ENCODE results near the gene IGF2BP2.
A peak's percentile ranks its signal among the peaks of the same experiment; 100 is the strongest.

The IGF2BP2 gene

DNA sequence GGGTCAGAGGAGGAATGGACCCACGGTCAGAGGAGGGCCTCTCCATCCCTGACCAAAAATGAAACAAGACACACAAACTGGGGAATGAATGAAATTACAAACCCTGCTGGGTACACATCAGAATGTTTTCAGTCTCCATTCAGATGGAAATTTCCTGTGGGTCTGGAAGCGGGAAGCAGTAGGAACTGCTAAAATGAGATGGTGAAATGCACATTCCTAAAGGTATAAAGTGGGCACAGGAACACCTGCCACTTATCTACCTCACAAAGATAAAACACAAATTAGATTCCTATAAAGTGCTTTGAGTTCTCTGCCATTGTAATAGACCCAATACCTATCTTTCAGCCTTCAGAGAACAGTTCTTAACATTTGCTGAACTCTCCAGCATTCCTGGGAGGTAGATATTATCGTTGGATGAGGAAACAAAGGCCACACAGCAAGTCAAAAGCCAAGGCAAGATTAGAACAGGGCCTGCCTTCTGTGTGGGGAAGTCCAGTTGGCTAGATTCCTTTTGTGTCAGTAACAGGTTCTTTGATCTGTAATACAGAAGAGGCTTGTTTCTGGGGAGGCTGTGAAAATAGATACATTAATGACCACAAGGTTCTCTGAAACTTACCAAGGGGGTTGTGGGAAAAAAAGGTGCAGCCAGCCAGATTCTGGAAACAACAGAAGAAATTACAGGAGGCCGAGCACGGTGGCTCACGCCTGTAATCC is 98.4 kb downstream of the IGF2BP2 start:
- H3K27me3 ChIP-seq (ENCODE audit: insufficient read depth, low read depth) = no peaks in the 10 kb centered on the region
- H4K20me1 ChIP-seq (ENCODE audit: insufficient read depth) = no peaks in the 10 kb centered on the region
- peak overlapping the region; percentile 4; the same call in 1 of the 2 replicates for H3K4me2 ChIP-seq
- H3K4me3 ChIP-seq (IDR thresholded peaks at IDR 0.05; ENCODE audit: insufficient read depth, low read depth, low read length) = no peak overlapping the region
- TF ChIP-seq, protein P1, sequence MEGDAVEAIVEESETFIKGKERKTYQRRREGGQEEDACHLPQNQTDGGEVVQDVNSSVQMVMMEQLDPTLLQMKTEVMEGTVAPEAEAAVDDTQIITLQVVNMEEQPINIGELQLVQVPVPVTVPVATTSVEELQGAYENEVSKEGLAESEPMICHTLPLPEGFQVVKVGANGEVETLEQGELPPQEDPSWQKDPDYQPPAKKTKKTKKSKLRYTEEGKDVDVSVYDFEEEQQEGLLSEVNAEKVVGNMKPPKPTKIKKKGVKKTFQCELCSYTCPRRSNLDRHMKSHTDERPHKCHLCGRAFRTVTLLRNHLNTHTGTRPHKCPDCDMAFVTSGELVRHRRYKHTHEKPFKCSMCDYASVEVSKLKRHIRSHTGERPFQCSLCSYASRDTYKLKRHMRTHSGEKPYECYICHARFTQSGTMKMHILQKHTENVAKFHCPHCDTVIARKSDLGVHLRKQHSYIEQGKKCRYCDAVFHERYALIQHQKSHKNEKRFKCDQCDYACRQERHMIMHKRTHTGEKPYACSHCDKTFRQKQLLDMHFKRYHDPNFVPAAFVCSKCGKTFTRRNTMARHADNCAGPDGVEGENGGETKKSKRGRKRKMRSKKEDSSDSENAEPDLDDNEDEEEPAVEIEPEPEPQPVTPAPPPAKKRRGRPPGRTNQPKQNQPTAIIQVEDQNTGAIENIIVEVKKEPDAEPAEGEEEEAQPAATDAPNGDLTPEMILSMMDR (conservative IDR thresholded peaks at IDR 0.05; ENCODE audit: low read depth, low read length) = no peak
- H3K36me3 ChIP-seq (ENCODE audit: insufficient read depth) = no peaks in the 10 kb centered on the region
- H3K27ac ChIP-seq = peak overlapping the region; percentile 2; the same call in 1 of the 2 replicates
- H3K79me2 ChIP-seq (ENCODE audit: insufficient read depth, low read depth) = no peaks in the 10 kb centered on the region
- H3K9ac ChIP-seq = no peak overlapping the region
- peaks cover 19% of the 10 kb centered on the region for H3K4me1 ChIP-seq (ENCODE audit: low read depth, poor library complexity, severe bottlenecking)
- no peak overlapping the region for H2AFZ ChIP-seq (ENCODE audit: low read depth)

DNA sequence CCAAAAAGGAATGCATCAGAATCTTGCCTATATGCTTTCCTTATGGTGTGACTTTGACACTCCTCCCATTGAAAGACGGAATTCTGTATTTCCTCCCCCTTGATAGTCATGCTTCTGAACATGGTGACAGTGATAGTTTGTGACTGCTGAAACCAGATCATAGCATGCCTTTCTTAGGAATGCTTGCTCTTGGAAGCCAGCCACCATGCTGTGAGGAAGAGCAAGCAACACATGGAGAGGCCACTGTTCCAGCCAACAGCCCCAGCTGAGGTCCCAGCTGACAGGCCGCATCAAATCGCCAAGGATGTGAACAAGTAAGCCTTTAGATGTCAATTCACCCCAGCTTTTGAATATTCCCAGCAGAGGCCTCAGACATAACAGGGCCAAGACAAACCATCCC is 100.1 kb downstream of the IGF2BP2 start:
- H3K79me2 ChIP-seq (ENCODE audit: insufficient read depth, low read depth) = no peaks in the 10 kb centered on the region
- H3K4me2 ChIP-seq = no peak overlapping the region
- no peak overlapping the region for H3K9ac ChIP-seq
- no peak overlapping the region for H3K27ac ChIP-seq
- no peak overlapping the region for H3K4me3 ChIP-seq (IDR thresholded peaks at IDR 0.05; ENCODE audit: insufficient read depth, low read depth, low read length)
- no peaks in the 10 kb centered on the region for H4K20me1 ChIP-seq (ENCODE audit: insufficient read depth)
- no peaks in the 10 kb centered on the region for H3K27me3 ChIP-seq (ENCODE audit: insufficient read depth, low read depth)
- TF ChIP-seq, protein P1 (conservative IDR thresholded peaks at IDR 0.05; ENCODE audit: low read depth, low read length) = no peak
- no peaks in the 10 kb centered on the region for H3K36me3 ChIP-seq (ENCODE audit: insufficient read depth)
- H2AFZ ChIP-seq (ENCODE audit: low read depth) = no peak overlapping the region
- H3K4me1 ChIP-seq (ENCODE audit: low read depth, poor library complexity, severe bottlenecking) = peaks cover 19% of the 10 kb centered on the region

DNA sequence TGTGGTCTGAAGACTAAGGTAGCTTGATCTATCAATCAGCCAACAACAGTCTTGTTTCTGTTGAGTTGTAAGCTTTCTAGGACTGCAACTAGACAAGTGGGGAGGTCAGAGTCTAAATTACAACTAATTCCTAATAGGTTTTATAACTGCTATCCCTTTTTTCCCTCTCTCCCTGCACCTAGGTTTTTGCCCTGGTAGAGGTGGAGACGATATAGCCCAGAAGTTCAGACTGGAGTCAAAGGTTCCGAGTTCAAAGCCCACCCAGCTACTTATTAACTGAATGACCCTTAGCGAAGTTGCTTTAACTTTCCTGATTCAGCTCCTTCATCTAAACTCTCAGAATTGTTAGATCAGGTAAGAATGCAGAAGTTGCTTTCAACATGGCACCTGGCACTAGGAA is 100.6 kb downstream of the IGF2BP2 start:
- no peaks in the 10 kb centered on the region for H3K79me2 ChIP-seq (ENCODE audit: insufficient read depth, low read depth)
- H3K4me3 ChIP-seq (IDR thresholded peaks at IDR 0.05; ENCODE audit: insufficient read depth, low read depth, low read length) = no peak overlapping the region
- no peak overlapping the region for H3K4me2 ChIP-seq
- H3K27ac ChIP-seq = no peak overlapping the region
- H3K9ac ChIP-seq = no peak overlapping the region
- TF ChIP-seq, protein P1 (conservative IDR thresholded peaks at IDR 0.05; ENCODE audit: low read depth, low read length) = no peak
- no peaks in the 10 kb centered on the region for H4K20me1 ChIP-seq (ENCODE audit: insufficient read depth)
- H3K36me3 ChIP-seq (ENCODE audit: insufficient read depth) = no peaks in the 10 kb centered on the region
- no peaks in the 10 kb centered on the region for H3K27me3 ChIP-seq (ENCODE audit: insufficient read depth, low read depth)
- H3K4me1 ChIP-seq (ENCODE audit: low read depth, poor library complexity, severe bottlenecking) = peaks cover 19% of the 10 kb centered on the region
- H2AFZ ChIP-seq (ENCODE audit: low read depth) = no peak overlapping the region

DNA sequence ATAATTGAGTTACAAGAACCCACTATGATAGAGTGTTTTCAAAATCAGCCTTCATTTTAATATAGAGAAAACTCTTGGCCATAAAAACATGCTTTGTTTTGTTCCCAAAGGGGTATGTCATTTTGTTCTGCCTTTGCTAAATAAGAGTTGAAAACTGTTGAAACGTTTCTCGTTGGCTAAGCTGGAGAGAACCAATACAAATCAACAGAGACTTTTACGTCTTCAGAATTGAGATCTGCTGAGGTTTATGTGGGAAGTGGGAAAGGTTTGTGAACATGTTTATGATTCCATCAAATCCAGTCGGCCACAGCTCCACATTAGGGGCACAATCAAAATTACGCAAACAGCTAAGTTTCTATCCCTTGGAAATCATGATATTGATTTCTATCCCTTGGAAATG is 102.0 kb downstream of the IGF2BP2 start:
- H3K4me2 ChIP-seq = no peak overlapping the region
- no peaks in the 10 kb centered on the region for H3K27me3 ChIP-seq (ENCODE audit: insufficient read depth, low read depth)
- no peak overlapping the region for H3K27ac ChIP-seq
- no peak overlapping the region for H3K4me3 ChIP-seq (IDR thresholded peaks at IDR 0.05; ENCODE audit: insufficient read depth, low read depth, low read length)
- TF ChIP-seq, protein P1 (conservative IDR thresholded peaks at IDR 0.05; ENCODE audit: low read depth, low read length) = no peak
- peaks cover 19% of the 10 kb centered on the region for H3K4me1 ChIP-seq (ENCODE audit: low read depth, poor library complexity, severe bottlenecking)
- H4K20me1 ChIP-seq (ENCODE audit: insufficient read depth) = no peaks in the 10 kb centered on the region
- no peak overlapping the region for H2AFZ ChIP-seq (ENCODE audit: low read depth)
- no peaks in the 10 kb centered on the region for H3K79me2 ChIP-seq (ENCODE audit: insufficient read depth, low read depth)
- no peaks in the 10 kb centered on the region for H3K36me3 ChIP-seq (ENCODE audit: insufficient read depth)
- H3K9ac ChIP-seq = no peak overlapping the region
